ENCODE measurements around the gene KSR2. TPM values are rescaled to one million over a fixed set of nuclear protein-coding genes. Genes with fewer than 3 reads are reported as not detected.

Gene KSR2
- total RNA-seq, 2 experiments from 2014 or later: 0.14 to 0.16 TPM

DNA sequence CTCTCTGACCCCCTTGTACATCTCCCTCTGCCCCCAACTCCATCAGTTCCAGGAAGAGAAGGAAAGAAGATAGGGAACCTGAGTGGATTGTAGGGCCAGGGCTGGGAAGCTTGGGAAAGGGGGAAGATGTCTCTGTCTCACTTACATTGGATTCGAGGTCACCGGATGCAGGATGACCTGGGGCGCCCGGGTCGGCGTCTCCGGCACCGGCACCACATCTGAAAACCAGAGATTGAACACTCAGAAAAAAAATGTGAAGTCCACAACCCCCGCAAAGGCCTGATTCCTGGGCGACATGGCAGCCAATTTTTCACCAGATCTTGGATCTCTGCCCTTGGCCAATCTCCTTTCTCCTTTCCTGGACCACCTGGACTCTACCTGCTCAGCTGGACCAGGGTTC lies 438.0 kb downstream of the KSR2 start:
- ATAC-seq (no peak), DNase-seq (no peak)
- Mint-ChIP-seq H3K27me3 (no peaks in the 10 kb centered on the region), H3K9me3 (ENCODE audit: low read depth) (no peaks in the 10 kb centered on the region), H3K4me1 (no peaks in the 10 kb centered on the region), H3K4me3 (no peak overlapping the region), H3K27ac (no peak overlapping the region), H3K36me3 (ENCODE audit: low read depth) (no peaks in the 10 kb centered on the region)
- CTCF ChIA-PET: no interaction called here
- POLR2A ChIA-PET: no interaction called here
- intact Hi-C loops (cut with DNase I, micrococcal nuclease): no loop called here

DNA sequence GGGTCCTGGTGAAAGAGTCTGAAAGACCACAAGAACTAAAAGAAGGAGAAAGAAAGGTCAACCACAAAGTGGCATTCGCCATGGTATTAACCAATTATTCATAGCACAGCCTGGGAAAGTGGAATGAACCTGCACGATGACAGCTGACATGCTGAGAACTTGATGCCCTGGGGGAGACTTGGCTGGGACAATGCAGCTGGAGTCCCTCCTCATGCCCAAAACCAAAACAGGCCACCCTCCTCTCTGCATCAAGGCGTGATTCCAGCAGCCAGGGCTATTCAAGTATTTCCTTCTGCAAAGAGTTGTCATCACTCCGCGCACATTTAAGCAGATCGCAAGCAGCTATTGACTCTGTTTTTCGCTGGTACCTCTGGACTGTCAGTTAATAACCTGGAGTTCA lies 440.3 kb downstream of the KSR2 start:
- ATAC-seq (no peak), DNase-seq (no peak)
- H3K27ac Mint-ChIP-seq: no peak overlapping the region
- ChIA-PET POLR2A (no interaction called here), CTCF (no interaction called here)
- H3K27me3 Mint-ChIP-seq: no peaks in the 10 kb centered on the region
- no peak overlapping the region for H3K4me3 Mint-ChIP-seq
- no peaks in the 10 kb centered on the region for H3K9me3 Mint-ChIP-seq (ENCODE audit: low read depth)
- H3K4me1 Mint-ChIP-seq: no peaks in the 10 kb centered on the region
- intact Hi-C loops (cut with DNase I, micrococcal nuclease): no loop called here
- H3K36me3 Mint-ChIP-seq (ENCODE audit: low read depth): no peaks in the 10 kb centered on the region

GRCh38 chr12:117527479-117527855 lies 441.3 kb downstream of the KSR2 start:
- Mint-ChIP-seq H3K36me3 (ENCODE audit: low read depth) (no peaks in the 10 kb centered on the region), H3K9me3 (ENCODE audit: low read depth) (no peaks in the 10 kb centered on the region), H3K4me3 (no peak overlapping the region), H3K4me1 (no peaks in the 10 kb centered on the region), H3K27me3 (no peaks in the 10 kb centered on the region), H3K27ac (no peak overlapping the region)
- no peak for ATAC-seq
- ChIA-PET POLR2A (no interaction called here), CTCF (no interaction called here)
- no peak for DNase-seq
- intact Hi-C loops (cut with DNase I, micrococcal nuclease): no loop called here

DNA sequence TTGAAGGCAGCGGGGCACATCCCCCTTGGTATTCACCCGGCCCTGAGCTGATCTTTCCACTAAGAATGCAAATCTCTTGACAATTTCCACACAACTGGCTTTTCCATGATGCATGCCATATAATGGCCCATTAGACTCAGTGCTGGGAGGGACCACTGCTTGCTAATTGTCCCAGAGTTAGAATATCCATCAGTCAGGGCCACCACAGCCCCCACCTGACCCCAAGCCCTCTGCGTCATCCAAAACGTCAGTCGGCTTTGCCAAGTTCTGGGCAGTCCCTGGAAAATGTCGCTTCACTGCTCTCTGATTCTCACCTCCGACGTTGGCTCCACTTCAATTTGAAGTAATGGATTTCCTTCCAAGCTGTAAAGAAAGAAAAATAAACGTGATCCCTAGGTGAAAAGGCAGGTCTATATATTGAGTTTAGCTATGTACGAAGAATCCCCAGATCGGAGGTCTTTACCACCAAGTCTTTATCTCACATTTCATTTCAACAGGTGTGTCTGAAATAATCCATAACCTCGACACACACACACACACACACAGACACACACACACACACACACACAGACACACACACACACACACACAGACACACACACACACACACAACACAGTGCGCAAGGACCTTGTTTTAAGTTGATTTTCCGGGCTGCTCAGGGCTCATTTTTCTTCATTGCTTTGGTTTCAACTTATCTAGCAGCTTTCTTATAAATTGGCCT lies 441.9 kb downstream of the KSR2 start:
- POLR2A ChIA-PET: no interaction called here
- no peaks in the 10 kb centered on the region for H3K9me3 Mint-ChIP-seq (ENCODE audit: low read depth)
- no peaks in the 10 kb centered on the region for H3K4me1 Mint-ChIP-seq
- DNase-seq: no peak
- H3K27me3 Mint-ChIP-seq: no peaks in the 10 kb centered on the region
- H3K36me3 Mint-ChIP-seq (ENCODE audit: low read depth): no peaks in the 10 kb centered on the region
- ATAC-seq: no peak
- H3K4me3 Mint-ChIP-seq: no peak overlapping the region
- H3K27ac Mint-ChIP-seq: no peak overlapping the region
- intact Hi-C loops (cut with DNase I, micrococcal nuclease): no loop called here
- CTCF ChIA-PET: no interaction called here

- Mint-ChIP-seq H3K4me3 (no peak overlapping the region), H3K9me3 (ENCODE audit: low read depth) (no peaks in the 10 kb centered on the region), H3K27ac (no peak overlapping the region), H3K27me3 (no peaks in the 10 kb centered on the region), H3K36me3 (ENCODE audit: low read depth) (no peaks in the 10 kb centered on the region), H3K4me1 (no peaks in the 10 kb centered on the region)
- CTCF ChIA-PET: no interaction called here
- intact Hi-C loops (cut with DNase I, micrococcal nuclease): no loop called here
- POLR2A ChIA-PET: no interaction called here
- DNase-seq (no peak), ATAC-seq (no peak)
These were observed 443.0 kb downstream of the KSR2 start for GRCh38 chr12:117525766-117526165.

DNA sequence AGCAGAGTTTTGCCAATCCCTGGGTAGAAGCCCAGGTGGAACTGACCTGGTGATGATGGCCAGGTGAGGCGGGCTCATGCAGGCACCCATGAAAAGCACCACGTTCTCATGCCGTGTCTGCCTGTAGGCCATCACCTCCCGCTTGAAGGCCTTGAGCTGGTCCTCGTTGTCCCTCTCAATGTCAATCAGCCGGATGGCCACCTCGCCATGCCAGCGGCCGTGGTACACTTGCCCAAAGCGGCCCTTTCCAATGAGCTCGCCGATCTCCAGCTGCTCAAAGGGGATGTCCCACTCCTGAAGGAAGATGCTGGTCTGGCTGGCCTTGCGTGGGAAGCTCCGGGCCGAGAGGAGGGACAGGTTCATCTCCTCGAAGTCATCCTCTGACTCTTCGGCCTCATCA lies 444.0 kb downstream of the KSR2 start:
- ChIA-PET POLR2A (no interaction called here), CTCF (no interaction called here)
- Mint-ChIP-seq H3K27me3 (no peaks in the 10 kb centered on the region), H3K4me1 (no peaks in the 10 kb centered on the region), H3K9me3 (ENCODE audit: low read depth) (no peaks in the 10 kb centered on the region), H3K4me3 (no peak overlapping the region), H3K27ac (no peak overlapping the region), H3K36me3 (ENCODE audit: low read depth) (no peaks in the 10 kb centered on the region)
- DNase-seq: no peak
- no peak for ATAC-seq
- intact Hi-C loops (cut with DNase I, micrococcal nuclease): no loop called here

- no peak for ATAC-seq
- intact Hi-C loops (cut with DNase I, micrococcal nuclease): no loop called here
- no peaks in the 10 kb centered on the region for H3K27me3 Mint-ChIP-seq
- no peak overlapping the region for H3K4me3 Mint-ChIP-seq
- H3K27ac Mint-ChIP-seq: no peak overlapping the region
- no peaks in the 10 kb centered on the region for H3K4me1 Mint-ChIP-seq
- CTCF ChIA-PET: interaction anchor here (0.6 to 0.7 kb wide), 2 partner anchors 58 to 727 kb away, joined by 3 read pairs; no protein-coding TSS in a partner anchor
- H3K9me3 Mint-ChIP-seq (ENCODE audit: low read depth): no peaks in the 10 kb centered on the region
- DNase-seq: no peak
- POLR2A ChIA-PET: no interaction called here
- no peaks in the 10 kb centered on the region for H3K36me3 Mint-ChIP-seq (ENCODE audit: low read depth)
These were observed 444.8 kb downstream of the KSR2 start for GRCh38 chr12:117523971-117524370.

- Mint-ChIP-seq H3K36me3 (ENCODE audit: low read depth) (no peaks in the 10 kb centered on the region), H3K27me3 (no peaks in the 10 kb centered on the region), H3K4me1 (no peaks in the 10 kb centered on the region), H3K27ac (no peak overlapping the region), H3K9me3 (ENCODE audit: low read depth) (no peaks in the 10 kb centered on the region), H3K4me3 (no peak overlapping the region)
- no peak for ATAC-seq
- DNase-seq: no peak
- POLR2A ChIA-PET: no interaction called here
- intact Hi-C loops (cut with DNase I, micrococcal nuclease): no loop called here
- CTCF ChIA-PET: no interaction called here
These were observed 446.2 kb downstream of the KSR2 start for GRCh38 chr12:117522559-117522958.

- CTCF ChIA-PET: no interaction called here
- intact Hi-C loops (cut with DNase I, micrococcal nuclease): no loop called here
- DNase-seq (no peak), ATAC-seq (no peak)
- no peaks in the 10 kb centered on the region for H3K27me3 Mint-ChIP-seq
- H3K9me3 Mint-ChIP-seq (ENCODE audit: low read depth): peaks cover 2% of the 10 kb centered on the region
- no peaks in the 10 kb centered on the region for H3K4me1 Mint-ChIP-seq
- POLR2A ChIA-PET: no interaction called here
- no peaks in the 10 kb centered on the region for H3K36me3 Mint-ChIP-seq (ENCODE audit: low read depth)
- no peak overlapping the region for H3K27ac Mint-ChIP-seq
- H3K4me3 Mint-ChIP-seq: no peak overlapping the region
These were observed 446.9 kb downstream of the KSR2 start for GRCh38 chr12:117521867-117522266.

GRCh38 chr12:117521346-117521745 lies 447.4 kb downstream of the KSR2 start:
- Mint-ChIP-seq H3K9me3 (ENCODE audit: low read depth) (peaks cover 2% of the 10 kb centered on the region), H3K27me3 (no peaks in the 10 kb centered on the region), H3K36me3 (ENCODE audit: low read depth) (no peaks in the 10 kb centered on the region), H3K4me1 (no peaks in the 10 kb centered on the region), H3K4me3 (no peak overlapping the region), H3K27ac (no peak overlapping the region)
- CTCF ChIA-PET: interaction anchor here (0.6 kb wide), 1 partner anchor 316 kb away, joined by 5 read pairs; no protein-coding TSS in a partner anchor
- DNase-seq: no peak
- ATAC-seq: no peak
- POLR2A ChIA-PET: interaction anchor here (0.6 kb wide), 1 partner anchor 66 kb away, joined by 3 read pairs; no protein-coding TSS in a partner anchor
- intact Hi-C loops (cut with DNase I, micrococcal nuclease): no loop called here

- Mint-ChIP-seq H3K9me3 (ENCODE audit: low read depth) (peaks cover 2% of the 10 kb centered on the region), H3K27me3 (peaks cover 4% of the 10 kb centered on the region), H3K4me1 (no peaks in the 10 kb centered on the region), H3K27ac (no peak overlapping the region), H3K4me3 (no peak overlapping the region), H3K36me3 (ENCODE audit: low read depth) (no peaks in the 10 kb centered on the region)
- ChIA-PET POLR2A (no interaction called here), CTCF (no interaction called here)
- DNase-seq: no peak
- intact Hi-C loops (cut with DNase I, micrococcal nuclease): no loop called here
- no peak for ATAC-seq
These were observed 450.1 kb downstream of the KSR2 start for GRCh38 chr12:117518594-117519270.

DNA sequence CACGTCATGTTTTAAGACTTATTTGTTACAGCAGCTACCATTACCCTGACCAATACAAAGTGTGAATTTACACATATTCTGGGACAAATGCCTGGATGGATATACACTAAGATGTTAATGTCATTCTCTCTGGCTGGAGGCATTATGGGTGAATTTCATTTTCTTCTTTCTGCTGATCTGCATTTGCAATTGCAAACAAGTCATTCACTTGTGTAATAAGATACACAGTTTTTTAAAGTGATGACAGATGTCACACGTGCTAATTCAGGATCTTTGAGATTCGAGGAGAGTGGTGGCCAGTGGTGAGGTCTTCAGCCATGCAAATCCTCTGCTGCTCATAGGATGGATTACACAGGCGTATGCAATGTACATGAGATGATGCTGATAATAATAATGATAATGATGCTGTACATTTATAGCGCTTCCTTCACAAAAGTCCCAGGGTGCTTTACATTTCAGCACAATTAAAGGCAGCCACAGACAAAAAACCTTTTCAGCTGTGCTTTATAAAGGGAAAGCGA lies 451.5 kb downstream of the KSR2 start:
- no peak overlapping the region for H3K4me3 Mint-ChIP-seq
- no peak overlapping the region for H3K27ac Mint-ChIP-seq
- H3K27me3 Mint-ChIP-seq: peaks cover 4% of the 10 kb centered on the region
- ATAC-seq (no peak), DNase-seq (no peak)
- H3K9me3 Mint-ChIP-seq (ENCODE audit: low read depth): peaks cover 2% of the 10 kb centered on the region
- CTCF ChIA-PET: no interaction called here
- intact Hi-C loops (cut with DNase I, micrococcal nuclease): no loop called here
- no peaks in the 10 kb centered on the region for H3K4me1 Mint-ChIP-seq
- H3K36me3 Mint-ChIP-seq (ENCODE audit: low read depth): no peaks in the 10 kb centered on the region
- POLR2A ChIA-PET: no interaction called here
